LNCaP clone FGC (cell line): Measurements from ENCODE around the gene CALML4.
"Not testable (repeated sequence)": the region's sequence is repeated elsewhere in the genome, so short reads cannot be mapped to it uniquely, and the experiment has no call there.

Experiments used
- DNase-seq: peaks from one replicate; pipeline ENCODE4 v3.0.0-alpha.2; 2011; ENCODE audit warnings: low read depth
- H3K4me3 ChIP-seq: 2 replicates; pipeline ENCODE4 v1.5.1; 2011; ENCODE audit warnings: mild to moderate bottlenecking, low read depth, low read length, control low read depth
- TF ChIP-seq, protein P1 (sequence below): IDR thresholded peaks from 2 replicates; pipeline ENCODE4 v1.5.1; 2012; ENCODE audit warnings: mild to moderate bottlenecking; ENCODE audit not compliant: control insufficient read depth, insufficient read depth; ENCODE audit errors: extremely low read depth

The CALML4 gene

DNA sequence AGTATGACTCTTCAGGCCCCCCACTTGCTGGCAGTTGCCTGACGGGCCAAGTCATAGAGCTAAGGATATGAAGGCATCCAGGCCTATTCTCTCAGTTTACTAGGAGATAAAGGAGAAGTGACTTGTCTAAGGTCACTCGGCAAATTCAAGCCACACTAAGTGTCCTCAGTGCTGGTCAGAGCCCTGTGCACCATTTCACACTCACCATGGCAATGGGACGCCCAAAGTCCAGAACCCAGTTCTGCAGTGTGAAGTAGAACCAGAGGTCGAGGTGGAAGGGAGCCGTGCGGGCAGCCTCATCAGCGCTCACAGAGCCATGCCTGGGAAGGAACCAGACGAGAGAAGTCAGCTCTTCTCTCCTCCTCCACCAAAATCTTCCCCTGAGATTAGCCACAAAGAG is 13.2 kb upstream of the CALML4 start:
- DNase-seq, result no peak
- H3K4me3 ChIP-seq, result no peak overlapping the region
- TF ChIP-seq, protein P1, sequence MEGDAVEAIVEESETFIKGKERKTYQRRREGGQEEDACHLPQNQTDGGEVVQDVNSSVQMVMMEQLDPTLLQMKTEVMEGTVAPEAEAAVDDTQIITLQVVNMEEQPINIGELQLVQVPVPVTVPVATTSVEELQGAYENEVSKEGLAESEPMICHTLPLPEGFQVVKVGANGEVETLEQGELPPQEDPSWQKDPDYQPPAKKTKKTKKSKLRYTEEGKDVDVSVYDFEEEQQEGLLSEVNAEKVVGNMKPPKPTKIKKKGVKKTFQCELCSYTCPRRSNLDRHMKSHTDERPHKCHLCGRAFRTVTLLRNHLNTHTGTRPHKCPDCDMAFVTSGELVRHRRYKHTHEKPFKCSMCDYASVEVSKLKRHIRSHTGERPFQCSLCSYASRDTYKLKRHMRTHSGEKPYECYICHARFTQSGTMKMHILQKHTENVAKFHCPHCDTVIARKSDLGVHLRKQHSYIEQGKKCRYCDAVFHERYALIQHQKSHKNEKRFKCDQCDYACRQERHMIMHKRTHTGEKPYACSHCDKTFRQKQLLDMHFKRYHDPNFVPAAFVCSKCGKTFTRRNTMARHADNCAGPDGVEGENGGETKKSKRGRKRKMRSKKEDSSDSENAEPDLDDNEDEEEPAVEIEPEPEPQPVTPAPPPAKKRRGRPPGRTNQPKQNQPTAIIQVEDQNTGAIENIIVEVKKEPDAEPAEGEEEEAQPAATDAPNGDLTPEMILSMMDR, result no peak

DNA sequence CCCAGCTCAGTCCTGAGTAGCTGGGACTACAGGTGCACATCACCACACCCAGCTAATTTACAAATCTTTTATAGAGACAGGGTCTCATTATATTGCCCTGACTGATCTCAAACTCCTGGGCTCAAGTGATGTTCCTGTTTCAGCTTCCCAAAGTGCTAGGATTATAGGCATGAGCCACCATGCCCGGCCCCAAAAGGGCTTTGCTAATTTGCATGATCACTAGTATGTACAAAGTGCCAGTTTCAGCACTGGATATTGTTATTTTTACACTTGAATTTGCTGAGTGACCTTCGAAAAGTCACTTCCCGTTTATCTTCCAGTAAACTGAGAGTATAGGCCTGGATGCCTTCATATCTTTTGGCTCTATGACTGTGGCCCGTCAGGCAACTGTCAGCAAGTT is 12.2 kb upstream of the CALML4 start:
- TF ChIP-seq, protein P1, result no peak
- no peak overlapping the region for H3K4me3 ChIP-seq

DNA sequence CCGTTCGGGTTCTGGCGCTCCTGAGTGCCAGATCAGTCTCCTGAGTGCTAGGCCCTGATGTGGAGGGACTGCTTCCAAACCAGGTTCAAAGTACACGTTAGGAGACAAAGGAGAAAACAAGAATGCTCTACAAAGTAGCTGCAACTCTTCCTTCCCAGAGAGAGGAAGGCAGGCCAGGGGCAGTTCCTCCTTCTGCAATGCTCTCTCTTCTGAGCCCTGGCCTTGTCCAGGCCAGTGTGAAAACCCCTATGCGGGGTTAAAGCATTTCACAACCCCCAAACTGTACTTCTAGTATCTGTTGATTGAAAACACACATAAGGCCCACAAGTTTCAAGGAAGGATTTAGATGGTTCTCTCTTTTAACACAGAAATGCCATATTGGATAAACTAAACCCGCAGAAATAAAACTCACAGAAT is 9.7 kb upstream of the CALML4 start:
- TF ChIP-seq, protein P1, result no peak
- DNase-seq, result no peak
- no peak overlapping the region for H3K4me3 ChIP-seq

More for the DNA sequence above, 12.2 kb upstream of the CALML4 start:
- DNase-seq, result no peak

DNA sequence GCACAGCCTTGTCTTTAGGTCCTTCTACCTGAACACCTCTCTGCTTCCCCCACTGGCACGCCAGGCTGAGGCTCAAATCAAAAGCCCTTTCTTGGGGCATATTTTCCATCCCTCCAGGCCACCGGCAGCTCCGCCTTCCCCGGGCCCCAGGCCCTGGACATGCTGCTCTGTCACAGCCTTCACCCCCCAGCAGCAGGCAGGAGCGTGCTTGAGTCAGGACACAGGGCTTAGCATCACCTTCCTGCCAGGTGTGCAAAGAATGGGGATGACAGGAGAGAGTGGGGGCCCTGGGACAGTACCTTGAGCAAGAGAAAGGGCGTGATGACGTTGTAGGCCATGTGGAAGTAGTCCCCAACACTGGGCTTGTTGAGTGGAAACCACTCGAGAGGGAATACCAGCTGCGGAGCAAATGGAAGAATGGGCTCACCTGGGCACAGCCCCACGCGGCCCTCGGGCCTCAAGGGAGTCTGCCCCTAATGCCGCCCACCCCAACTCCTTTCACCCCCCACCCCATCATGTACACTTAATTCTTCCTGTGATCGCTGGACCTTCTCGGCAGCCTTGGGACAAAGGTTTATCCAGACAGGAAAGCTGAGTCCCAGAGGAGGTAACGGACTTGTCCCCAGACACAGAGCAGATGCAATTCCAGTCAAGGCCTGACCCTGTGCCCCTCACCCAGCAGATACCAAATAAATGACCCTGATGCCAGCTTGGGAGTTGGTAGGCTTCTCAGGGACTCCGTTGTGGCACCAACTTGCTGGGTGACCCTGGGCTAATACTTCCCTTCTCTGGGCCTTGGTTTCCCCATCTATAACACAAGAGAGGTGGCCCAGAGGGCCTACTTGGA is 9.1 kb upstream of the CALML4 start:
- no peak overlapping the region for H3K4me3 ChIP-seq
- TF ChIP-seq, protein P1, result no peak
- no peak for DNase-seq

DNA sequence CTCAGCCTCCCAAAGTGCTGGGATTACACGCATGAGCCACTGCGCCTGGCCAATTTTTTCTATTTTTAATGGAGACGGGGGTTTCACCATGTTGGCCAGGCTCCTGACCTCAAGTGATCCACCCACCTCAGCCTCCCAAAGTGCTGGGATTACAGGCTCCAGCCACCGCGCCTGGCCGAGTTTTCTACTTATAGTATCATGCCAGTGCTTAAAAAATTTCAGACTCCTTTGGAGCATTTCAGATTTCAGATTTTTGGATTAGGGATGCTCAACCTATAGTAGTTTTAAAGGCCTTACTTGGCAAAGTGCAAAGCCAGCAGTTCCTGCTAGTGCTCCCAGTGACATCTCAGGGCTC is 8.3 kb upstream of the CALML4 start:
- H3K4me3 ChIP-seq, DNase-seq: not testable (repeated sequence)

DNA sequence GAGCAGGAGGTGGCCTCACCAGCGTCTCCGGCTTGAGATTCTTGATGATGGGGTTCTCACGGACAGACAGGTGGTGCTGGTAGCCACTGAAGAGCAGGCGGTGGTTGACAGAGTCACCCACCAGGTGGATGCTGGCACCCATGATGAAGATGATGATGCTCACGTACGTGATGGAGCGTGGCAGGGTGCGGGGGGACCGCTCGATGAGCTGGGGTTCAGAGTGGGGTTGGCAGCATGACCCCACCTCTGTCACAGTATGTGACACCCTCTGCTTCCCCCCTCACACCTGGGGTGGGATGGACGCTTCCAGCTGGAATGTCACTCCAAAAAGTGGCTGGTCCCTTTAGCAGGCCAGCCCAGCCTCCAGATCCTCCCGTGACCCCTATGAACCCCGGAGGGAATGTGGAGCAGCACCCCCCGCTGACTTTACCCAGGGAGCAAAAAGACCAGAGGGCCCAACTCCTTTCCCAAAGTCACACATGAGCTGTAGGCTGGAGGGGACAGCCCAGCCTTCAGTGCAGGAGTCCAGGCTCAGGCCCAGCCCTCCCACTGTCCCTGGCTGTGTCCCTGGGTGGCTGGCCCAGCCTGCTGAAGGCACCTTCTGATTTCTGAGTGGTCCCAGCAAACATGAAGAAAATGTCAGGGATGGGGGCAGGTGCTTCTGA is 6.7 kb upstream of the CALML4 start:
- no peak for DNase-seq
- no peak overlapping the region for H3K4me3 ChIP-seq
- TF ChIP-seq, protein P1, result no peak

DNA sequence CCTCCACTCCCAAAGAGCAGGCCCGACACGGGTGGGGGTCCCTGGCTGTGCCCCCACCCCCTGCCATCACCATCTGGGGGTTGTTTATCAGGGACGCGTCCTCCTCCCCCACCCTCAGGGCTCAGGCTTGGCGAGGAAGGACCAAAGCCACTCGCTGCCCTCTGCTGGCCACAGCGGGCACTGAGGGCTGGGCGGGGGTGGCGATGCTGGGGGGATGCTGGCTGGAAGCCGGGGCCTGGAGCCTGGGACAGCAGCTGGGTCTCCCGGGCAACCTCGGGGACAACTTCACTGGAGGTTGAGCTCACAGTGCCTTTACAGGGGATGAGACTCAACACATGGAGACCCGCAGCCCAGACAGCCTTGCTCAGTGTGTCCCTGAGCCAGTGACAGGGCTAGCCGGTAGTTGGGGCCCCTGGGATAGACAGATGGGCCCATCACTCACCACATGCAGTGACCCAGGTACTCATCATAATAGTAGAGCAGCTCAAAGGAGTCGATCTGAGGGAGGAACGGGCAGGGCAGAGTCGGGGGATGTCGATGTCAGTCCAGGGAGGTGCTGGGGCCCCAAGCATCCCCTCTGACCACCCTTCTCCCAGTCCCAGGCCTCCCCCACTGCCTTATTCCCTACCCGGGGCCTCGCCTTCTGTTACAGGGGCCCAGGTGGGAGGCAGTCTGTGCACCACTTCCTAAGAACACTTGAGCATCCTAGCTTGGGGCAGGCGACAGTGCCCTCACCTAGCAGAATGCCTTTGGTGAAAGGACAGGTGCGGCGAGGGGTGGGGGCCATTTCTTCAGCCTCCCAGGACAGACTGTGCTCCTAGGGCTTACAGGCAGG is 5.9 kb upstream of the CALML4 start:
- TF ChIP-seq, protein P1, result peak; percentile 96
- H3K4me3 ChIP-seq, result no peak overlapping the region
- DNase-seq, result no peak
